Heart right ventricle (tissue), 16 donors: ENCODE results near the gene CALHM1. TPM values are rescaled to one million over a fixed set of nuclear protein-coding genes. Genes with fewer than 3 reads are reported as not detected.

Source experiments
- ATAC-seq, 8 donors: fragments of 200-7000 bp; cut with Tn5 transposase; one replicate each; pipeline ENCODE4 v1.9.1; 2020; ENCODE audit warnings: mild to moderate bottlenecking in 8 of 8, moderate library complexity in 8 of 8, moderate number of reproducible peaks in 1 of 8
- DNase-seq, 2 donors: peaks; one replicate each; pipeline ENCODE4 v3.0.0-alpha.2; 2020
- H3K27ac ChIP-seq, 10 donors: fragments of 200-600 bp; sonication (generic) in 2 of 10; one replicate each; pipeline versions ENCODE4 v1.5.0 to v1.8.0; 2020 to 2022; ENCODE audit warnings: mild to moderate bottlenecking in 3 of 10
- H3K27me3 ChIP-seq, 7 donors: fragments of 200-600 bp; one replicate each; pipeline ENCODE4 v1.8.0; 2021 to 2022; ENCODE audit warnings: mild to moderate bottlenecking in 2 of 7
- H3K36me3 ChIP-seq, 9 donors: fragments of 200-600 bp; sonication (generic) in 1 of 9; one replicate each; pipeline versions ENCODE4 v1.5.0 to v1.8.0; 2020 to 2022; ENCODE audit warnings: mild to moderate bottlenecking in 2 of 9
- H3K4me1 ChIP-seq, 9 donors: fragments of 200-600 bp; sonication (generic) in 1 of 9; one replicate each; pipeline versions ENCODE4 v1.5.0 to v1.8.0; 2020 to 2022; ENCODE audit warnings: mild to moderate bottlenecking in 4 of 9
- H3K4me3 ChIP-seq, 10 donors: fragments of 200-600 bp; sonication (generic) in 2 of 10; one replicate each; pipeline versions ENCODE4 v1.5.0 to v1.8.0; 2020 to 2022; ENCODE audit warnings: mild to moderate bottlenecking in 7 of 10, moderate library complexity in 2 of 10
- H3K9me3 ChIP-seq, 11 donors: fragments of 200-600 bp in 10 of 11; sonication (generic) in 2 of 11; one replicate each; pipeline versions ENCODE4 v1.5.0 to v1.8.0; 2013 to 2022; ENCODE audit warnings: mild to moderate bottlenecking in 2 of 11, control low read depth in 1 of 11, moderate library complexity in 1 of 11
- CTCF ChIP-seq, 9 donors: fragments of 200-600 bp; sonication (generic) in 2 of 9; IDR thresholded peaks; one replicate each; pipeline versions ENCODE4 v1.5.0 to v1.8.0; 2021 to 2022; ENCODE audit warnings: antibody characterized with exemption in 9 of 9, mild to moderate bottlenecking in 5 of 9, moderate library complexity in 1 of 9
- WGBS, 2 donors: extraction: QIAGEN DNeasy Blood & Tissue Kit; methylation state at CpG; one replicate each; pipeline ENCODE4 v1.1.7; 2013; ENCODE audit warnings: inconsistent platforms in 1 of 2; 5-methylcytosine and 5-hydroxymethylcytosine counted together
- intact Hi-C, 10 donors: fragments of 100-400 bp; cut with DNase I; formaldehyde crosslinking; loops; one replicate each; pipeline versions ENCODE4 v1.11.1 to v1.14.2; 2022
- polyA plus RNA-seq, 2 donors: library from polyadenylated mRNA; stranded (reverse); fragments of 200-250 nt; gene quantifications; one replicate each; pipeline ENCODE4 v1.2.3, GENCODE V29; 2013
- total RNA-seq, 10 donors: library from RNA; stranded (reverse); fragmentation: NEBNext Ultra II Directional in 3 of 10; extraction: Animal tissue kit (Norgen Biotek cat#: 25700) in 3 of 10; gene quantifications; one replicate each; pipeline versions ENCODE4 v1.2.1 to v1.2.4, GENCODE V29; 2021 to 2023
- donor health status: Arrhythmogenic right ventricular cardiomyopathy.
- donor health status: ischemic (EF 13 %, LVEDD 7.1; RV severe dilation, severe dysfunction).
- donor health status: healthy with polysubstance abuse.
- donor health status: DM: no; HTN: yes; CAD: no.
- donor health status: DM: no; HTN: no; CAD: no.
- donor health status: ischemic (EF 25% LVEDD 6.9; RV normal size, moderate dysfunction).
- donor health status: ischemic (EF 25% LVEDD 5.7; RV mildly dilated, moderate dysfunction).
- donor health status: healthy.
- donor health status: DM: yes; HTN: yes; CAD: no.
- donor health status: Ischemic cardiomyopathy.
- donor health status: ischemic (EF 35%, LVEDD 5.7; RV mildly dilated, moderate dysfunction).
- donor health status: nonischemic (EF 11% LVEDD 7.7; RV severe dilation, severe dysfunction).
- donor health status: DM: yes; HTN: yes; CAD: no.
- donor health status: PGD.
- donor health status: ischemic (EF 29% LVEDD 5.4; RV normal size, mild dysfunction).
- donor health status: nonischemic (EF 23%, LVEDD 6.1; RV moderate dilation, normal function).

The CALHM1 gene
- total and polyA plus RNA-seq, 12 donors, result not detected

GRCh38 chr10:103467406-103467805, 8.7 kb upstream of the CALHM1 start:
- ATAC-seq (no peak), DNase-seq (no peak)
- H3K4me3 ChIP-seq, result no peak overlapping the region
- H3K4me1 ChIP-seq, result peaks cover 0 to 45% (median 0%) of the 10 kb centered on the region in 9 donors
- no peak for TF ChIP-seq CTCF (IDR thresholded peaks at IDR 0.05)
- H3K27ac ChIP-seq, result no peak overlapping the region
- no peaks in the 10 kb centered on the region for H3K9me3 ChIP-seq
- intact Hi-C loops, result no loop called here
- WGBS, 2 donors, result 84% methylated on average over 7 of the region's 7 CpGs
- no peaks in the 10 kb centered on the region for H3K36me3 ChIP-seq
- no peaks in the 10 kb centered on the region for H3K27me3 ChIP-seq

GRCh38 chr10:103466734-103467133, 8.0 kb upstream of the CALHM1 start:
- no peak for ATAC-seq
- Histone ChIP-seq H3K9me3 (no peaks in the 10 kb centered on the region), H3K36me3 (no peaks in the 10 kb centered on the region), H3K4me3 (no peak overlapping the region), H3K4me1 (peaks cover 0 to 38% (median 0%) of the 10 kb centered on the region in 9 donors), H3K27ac (no peak overlapping the region), H3K27me3 (no peaks in the 10 kb centered on the region)
- no peak for TF ChIP-seq CTCF (IDR thresholded peaks at IDR 0.05)
- DNase-seq, result no peak
- 90 to 92% methylated on average over 3 of the region's 3 CpGs for WGBS, 2 donors
- intact Hi-C loops, result no loop called here

GRCh38 chr10:103465411-103466179, 6.9 kb upstream of the CALHM1 start:
- TF ChIP-seq CTCF (IDR thresholded peaks at IDR 0.05), result no peak
- H3K36me3 ChIP-seq, result no peaks in the 10 kb centered on the region
- H3K4me3 ChIP-seq, result no peak overlapping the region
- DNase-seq (no peak), ATAC-seq (peak in 1 of 8 donors; percentile 47)
- H3K27ac ChIP-seq, result peak overlapping the region in 1 of 10 donors; percentile 47
- WGBS, 2 donors, result 90 to 91% methylated on average over 14 of the region's 14 CpGs
- H3K4me1 ChIP-seq, result peaks cover 0 to 27% (median 0%) of the 10 kb centered on the region in 9 donors
- H3K9me3 ChIP-seq, result no peaks in the 10 kb centered on the region
- H3K27me3 ChIP-seq, result no peaks in the 10 kb centered on the region
- intact Hi-C loops, result no loop called here

- intact Hi-C loops, result no loop called here
- WGBS, 2 donors, result 64 to 76% methylated on average over 4 of the region's 4 CpGs
- Histone ChIP-seq H3K27ac (no peak overlapping the region), H3K36me3 (no peaks in the 10 kb centered on the region), H3K9me3 (no peaks in the 10 kb centered on the region), H3K4me3 (no peak overlapping the region), H3K4me1 (peaks cover 0 to 11% (median 0%) of the 10 kb centered on the region in 9 donors), H3K27me3 (no peaks in the 10 kb centered on the region)
- no peak for DNase-seq
- no peak for TF ChIP-seq CTCF (IDR thresholded peaks at IDR 0.05)
- ATAC-seq, result no peak
Observed at GRCh38 chr10:103463499-103463898, 4.8 kb upstream of the CALHM1 start.
